Right lung (tissue), 10 donors: ENCODE measurements around the gene CLEC4E. TPM values are rescaled to one million over a fixed set of nuclear protein-coding genes. Genes with fewer than 3 reads are reported as not detected.
A peak's percentile ranks its signal among the peaks of the same experiment; 100 is the strongest.
"Not testable (repeated sequence)": the region's sequence is repeated elsewhere in the genome, so short reads cannot be mapped to it uniquely, and the experiment has no call there.

Source experiments
- DNase-seq, 2 donors: peaks; one replicate each; pipeline ENCODE4 v3.0.0-alpha.2; 2013
- long read RNA-seq, 8 donors: transcript quantifications; one replicate each; lab custom pipeline, GENCODE V29; 2026
- polyA plus RNA-seq, 5 donors: library from polyadenylated mRNA; unstranded; fragments of 120-200 nt; gene quantifications; one replicate each; pipeline versions ENCODE4 v1.2.1 to v1.2.3, GENCODE V29; 2013; ENCODE audit warnings: inconsistent platforms in 1 of 5, low replicate concordance in 1 of 5; ENCODE audit not compliant: insufficient read length in 5 of 5, insufficient read depth in 1 of 5

CLEC4E gene, protein sequence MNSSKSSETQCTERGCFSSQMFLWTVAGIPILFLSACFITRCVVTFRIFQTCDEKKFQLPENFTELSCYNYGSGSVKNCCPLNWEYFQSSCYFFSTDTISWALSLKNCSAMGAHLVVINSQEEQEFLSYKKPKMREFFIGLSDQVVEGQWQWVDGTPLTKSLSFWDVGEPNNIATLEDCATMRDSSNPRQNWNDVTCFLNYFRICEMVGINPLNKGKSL
- polyA plus RNA-seq, result under 1 TPM; 0.17 to 0.84 (median 0.42) TPM
- long read RNA-seq, donor 1, result 0 reads
- long read RNA-seq, donor 2, result 0 reads
- long read RNA-seq, donor 3, result 0 reads
- long read RNA-seq, donor 4, result 0 reads
- long read RNA-seq, donor 5, result 0 reads
- long read RNA-seq, donor 6, result 0 reads
- long read RNA-seq, donor 7, result 0 reads
- long read RNA-seq, donor 8, result 0 reads

DNA sequence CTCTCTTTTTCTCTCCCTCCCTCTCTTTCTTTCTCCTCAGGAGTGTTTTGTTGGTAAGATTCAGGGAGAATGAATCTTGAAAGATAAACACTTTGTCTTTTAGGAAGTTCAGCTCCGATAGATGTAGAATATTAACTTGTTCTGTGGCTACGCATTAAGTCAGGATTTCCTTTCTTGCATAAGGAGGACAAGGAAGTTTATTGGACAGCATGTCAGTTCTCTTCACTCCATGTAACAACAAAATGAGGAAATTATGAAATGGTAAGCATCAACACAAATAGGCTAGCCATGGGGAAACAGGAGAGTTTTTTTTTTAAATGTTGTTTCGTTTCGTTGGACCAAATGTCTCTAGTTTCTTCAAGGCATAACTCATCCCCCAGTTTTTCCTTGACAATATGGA lies at the start of gene CLEC4E:
CLEC4E (minus strand) TSS at position 75 of the 400 bp plus-strand sequence. CDS start 108 bp downstream, outside the sequence.
- DNase-seq, result not testable (repeated sequence)

DNA sequence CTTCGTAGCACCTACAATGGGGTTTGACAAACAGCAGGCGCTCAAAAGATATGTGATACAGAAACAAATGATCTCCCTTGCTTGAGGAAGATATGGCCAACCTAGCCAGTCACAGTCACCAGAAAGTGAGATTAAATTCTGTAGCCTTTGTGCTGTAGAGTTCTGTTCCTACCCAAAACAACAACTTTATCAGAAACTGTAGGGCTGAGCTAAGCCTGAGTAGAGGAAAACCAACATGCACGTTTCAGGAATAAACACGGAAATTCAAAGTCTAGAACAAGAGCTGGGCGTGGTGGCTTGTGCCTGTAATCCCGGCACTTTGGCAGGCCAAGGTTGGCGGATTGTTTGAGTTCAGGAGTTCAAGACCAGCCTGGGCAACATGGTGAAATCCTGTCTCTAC lies 49.0 kb upstream of the CLEC4E start:
- no peak for DNase-seq

DNA sequence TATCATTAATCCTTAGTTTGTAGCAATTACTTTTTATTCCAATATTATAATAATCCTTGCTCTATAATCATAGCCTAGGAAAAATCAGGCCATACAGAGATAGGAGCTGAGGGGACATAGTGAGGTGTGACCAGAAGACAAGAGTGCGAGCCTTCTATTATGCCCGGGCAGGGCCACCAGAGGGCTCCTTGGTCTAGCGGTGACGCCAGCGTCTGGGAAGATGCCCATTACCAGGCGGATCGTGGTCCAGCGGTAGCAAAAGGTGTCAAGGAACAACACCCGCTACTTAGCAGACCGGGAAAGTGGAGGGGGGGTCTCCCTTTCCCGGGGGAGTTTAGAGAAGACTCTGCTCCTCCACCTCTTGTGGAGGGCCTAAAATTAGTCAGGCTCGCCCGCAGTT lies 43.8 kb upstream of the CLEC4E start:
- not testable (repeated sequence) for DNase-seq

DNA sequence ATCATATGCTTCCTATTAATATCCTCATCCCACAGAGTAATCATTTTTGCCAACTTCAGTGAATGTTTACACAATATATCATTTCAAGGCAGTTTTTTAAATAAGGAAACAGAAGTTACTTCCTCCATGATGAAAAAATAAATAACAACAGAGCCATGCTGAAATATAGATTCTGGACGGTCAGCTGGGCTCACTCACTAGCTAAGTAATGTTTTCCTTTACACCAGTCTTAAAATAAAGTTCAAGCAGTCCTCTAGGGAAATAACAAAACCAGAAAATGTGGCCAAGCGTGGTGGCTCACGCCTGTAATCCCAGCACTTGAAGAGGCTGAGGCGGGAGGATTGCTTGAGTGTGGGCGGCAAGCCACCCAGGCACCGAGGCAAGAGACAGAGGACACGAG lies 43.3 kb upstream of the CLEC4E start:
- no peak for DNase-seq

DNA sequence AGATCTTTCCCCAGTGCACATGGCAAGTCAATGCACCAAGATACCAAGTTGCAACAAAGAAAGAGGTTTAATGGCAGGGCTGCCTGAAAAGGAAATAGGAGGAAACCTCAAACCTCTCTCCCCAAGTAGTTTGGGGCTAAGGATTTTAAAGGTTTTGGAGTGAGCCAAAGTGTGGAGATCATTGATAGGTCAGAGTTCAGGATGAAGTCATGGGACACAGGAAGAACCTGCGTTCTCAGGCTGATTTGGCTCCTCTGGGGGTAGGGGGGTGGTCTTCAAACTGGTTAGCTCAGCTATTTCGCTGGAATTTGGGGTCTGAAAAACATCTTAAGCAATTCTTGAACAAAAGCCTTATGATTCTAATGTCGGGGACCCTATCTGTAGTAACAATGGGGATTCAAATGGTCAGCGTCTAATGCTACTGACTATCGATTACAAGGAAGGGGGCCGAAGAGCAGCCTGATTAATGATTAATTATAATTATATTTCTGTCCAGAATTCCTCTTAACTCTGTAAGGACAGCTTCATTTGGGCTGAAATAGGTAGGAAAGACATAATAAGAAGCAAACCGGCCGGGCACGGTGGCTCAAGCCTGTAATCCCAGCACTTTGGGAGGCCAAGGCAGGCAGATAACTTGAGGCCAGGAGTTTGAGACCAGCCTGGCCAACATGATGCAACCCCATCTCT lies 40.5 kb upstream of the CLEC4E start:
- no peak for DNase-seq

DNA sequence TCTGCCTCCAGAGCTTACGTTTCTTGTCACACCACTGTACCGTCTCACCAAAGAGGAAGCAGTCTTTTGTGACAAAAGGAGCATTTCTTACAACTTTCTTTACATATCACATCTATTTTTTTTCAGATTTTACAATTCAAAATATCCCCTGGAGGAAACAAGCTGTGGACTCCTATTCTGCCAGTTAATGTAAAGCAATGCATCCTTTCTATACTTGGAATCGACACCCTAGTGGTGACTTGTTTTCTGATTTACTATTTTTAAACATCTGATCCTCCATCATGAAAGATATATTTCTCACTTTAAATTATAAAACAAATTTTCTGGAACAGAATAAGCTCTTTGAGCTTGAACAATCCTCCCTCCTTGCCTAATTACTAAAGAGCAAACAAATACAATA lies 37.2 kb upstream of the CLEC4E start:
- no peak for DNase-seq

DNA sequence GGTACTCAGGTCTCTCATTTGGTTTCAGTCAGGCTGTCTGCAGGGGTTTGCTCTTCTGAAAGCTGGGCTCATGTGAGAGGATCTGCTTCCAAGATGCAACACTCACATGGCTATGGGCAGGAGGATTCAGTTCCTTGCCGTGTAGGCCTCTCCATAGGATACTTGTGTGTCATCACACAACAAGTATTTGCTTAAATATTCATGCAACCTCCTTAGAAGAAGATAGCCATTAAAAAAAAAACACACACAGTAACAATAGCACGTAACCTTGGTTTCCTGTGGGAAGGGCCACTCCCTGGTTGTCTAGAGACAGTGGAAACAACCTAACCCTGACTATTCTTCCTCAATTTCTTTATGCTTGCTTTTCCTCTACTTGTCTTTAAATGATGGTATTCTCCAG lies 31.8 kb upstream of the CLEC4E start:
- DNase-seq, result no peak

DNA sequence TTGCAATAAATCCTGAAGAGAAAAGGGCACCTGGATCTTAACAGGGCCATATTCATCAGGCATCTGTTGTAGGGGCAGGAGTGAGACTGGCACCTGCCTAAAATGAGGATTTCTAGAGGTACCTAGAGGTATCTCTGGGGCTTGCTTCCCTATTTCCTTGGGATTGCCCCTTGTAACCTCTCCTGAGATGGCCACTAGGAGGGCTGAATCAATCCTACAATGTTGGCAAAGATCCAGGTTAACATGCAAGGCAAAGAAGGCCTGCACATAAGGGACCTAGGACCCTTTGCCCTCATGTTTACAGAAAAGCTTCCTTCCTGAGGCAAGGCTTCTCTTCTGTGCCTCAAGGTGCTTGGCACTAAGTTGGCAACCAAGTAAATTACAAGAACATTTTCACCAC lies 25.8 kb upstream of the CLEC4E start:
- DNase-seq, result no peak

DNA sequence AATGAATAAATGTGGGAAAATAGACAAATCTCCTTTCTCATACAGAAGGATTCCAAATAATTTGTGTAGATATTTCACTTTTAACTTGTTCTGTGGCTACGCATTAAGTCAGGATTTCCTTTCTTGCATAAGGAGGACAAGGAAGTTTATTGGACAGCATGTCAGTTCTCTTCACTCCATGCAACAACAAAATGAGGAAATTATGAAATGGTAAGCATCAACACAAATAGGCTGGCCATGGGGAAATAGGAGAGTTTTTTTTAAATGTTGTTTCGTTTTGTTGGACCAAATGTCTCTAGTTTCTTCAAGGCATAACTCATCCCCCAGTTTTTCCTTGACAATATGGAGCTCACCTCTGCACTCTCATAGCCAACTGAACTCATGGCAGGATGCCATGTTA lies 25.3 kb upstream of the CLEC4E start:
- DNase-seq, result not testable (repeated sequence)

DNA sequence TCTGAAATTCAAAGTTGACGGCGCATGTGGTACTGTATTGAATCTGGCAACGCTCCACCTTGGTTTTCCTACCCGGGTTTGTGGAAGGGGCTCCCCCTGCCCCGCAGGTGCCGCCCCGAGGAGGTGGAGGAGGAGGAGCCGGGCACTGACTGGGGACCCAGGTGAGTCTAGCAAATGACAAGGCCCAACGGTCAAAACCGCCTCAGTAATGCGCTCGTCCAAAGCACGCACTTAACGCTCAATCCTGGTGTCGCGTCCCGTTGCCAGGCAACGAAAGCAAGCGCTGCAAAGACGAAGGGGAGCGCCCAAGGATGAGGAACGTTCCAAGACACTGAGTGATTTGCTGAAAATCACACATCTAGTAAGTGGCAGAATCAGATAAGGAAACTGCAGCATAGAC lies 24.0 kb upstream of the CLEC4E start:
- DNase-seq, result no peak

DNA sequence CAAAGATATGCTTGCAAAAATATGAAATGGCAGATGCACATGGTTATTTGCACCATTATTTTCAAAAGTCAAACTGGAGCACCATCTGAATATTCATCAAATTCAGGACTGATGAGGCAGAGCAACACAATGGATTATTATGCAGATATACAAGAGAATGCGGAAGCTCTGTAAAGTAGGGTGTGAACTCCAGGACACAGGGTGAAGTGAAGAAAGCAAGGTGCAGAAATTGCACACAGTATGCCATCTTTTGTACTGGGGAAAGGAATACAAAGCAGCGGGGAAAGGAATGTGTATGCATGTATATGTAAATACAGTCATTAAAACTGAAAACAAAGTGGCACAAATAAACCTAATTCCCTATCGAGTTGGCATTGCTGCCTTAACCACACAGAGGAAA lies 22.7 kb upstream of the CLEC4E start:
- no peak for DNase-seq

DNA sequence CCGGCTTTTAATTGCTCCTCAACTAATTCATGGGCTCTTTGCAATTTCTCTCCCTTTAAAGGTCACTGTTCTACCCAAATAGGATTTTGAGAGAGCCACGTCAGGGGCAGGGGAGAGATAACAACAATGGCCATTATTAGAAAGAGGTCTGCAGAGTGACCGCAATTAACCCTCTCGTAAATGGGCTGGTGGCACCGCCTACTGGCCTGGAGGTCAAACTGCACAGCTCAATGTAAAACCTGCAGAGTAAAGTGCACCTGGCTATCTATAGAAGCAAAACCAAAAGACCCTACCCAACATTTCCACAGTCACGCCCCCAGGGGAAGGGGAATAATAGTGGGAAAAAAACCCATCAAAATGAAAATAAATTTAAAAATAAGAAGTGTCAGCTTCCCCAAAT lies 21.6 kb upstream of the CLEC4E start:
- DNase-seq, result no peak

DNA sequence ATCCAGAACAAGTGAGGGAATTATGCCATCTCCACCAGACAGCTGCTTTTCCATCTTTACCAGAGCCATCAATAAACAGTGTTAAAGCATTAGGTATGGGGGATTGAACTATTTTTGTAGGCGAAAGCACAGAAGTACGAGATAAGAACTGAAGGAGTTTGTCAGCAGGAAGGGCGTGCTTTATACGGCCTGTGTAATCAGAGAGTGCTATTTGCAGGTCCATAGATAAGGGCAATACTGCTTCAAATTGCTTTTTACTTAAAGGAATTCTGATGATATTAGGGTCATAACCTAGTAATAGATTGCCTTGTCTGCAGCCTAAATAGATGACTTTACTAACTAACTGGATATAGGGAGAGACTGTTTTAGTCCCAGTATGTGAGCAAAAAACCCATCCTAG lies 20.3 kb upstream of the CLEC4E start:
- no peak for DNase-seq

DNA sequence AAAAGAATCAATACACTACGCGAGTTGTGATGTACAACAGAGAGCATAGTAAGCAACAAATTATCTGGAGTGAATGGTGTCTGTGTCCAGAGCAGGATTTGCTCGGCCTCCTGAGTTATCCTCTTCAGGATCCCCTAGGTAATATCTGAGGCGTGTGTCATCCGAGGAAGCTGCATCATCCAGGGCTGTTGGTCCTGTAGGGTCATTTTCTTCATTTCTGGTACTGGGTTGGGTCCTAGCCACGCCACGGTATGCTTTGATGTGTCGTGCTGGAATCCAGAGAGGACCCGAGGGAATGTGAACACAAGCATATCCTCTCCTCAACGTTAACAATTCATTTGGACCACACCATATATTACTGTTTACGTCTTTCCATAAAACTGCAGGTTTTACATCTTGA lies 19.0 kb upstream of the CLEC4E start:
- DNase-seq, result no peak

DNA sequence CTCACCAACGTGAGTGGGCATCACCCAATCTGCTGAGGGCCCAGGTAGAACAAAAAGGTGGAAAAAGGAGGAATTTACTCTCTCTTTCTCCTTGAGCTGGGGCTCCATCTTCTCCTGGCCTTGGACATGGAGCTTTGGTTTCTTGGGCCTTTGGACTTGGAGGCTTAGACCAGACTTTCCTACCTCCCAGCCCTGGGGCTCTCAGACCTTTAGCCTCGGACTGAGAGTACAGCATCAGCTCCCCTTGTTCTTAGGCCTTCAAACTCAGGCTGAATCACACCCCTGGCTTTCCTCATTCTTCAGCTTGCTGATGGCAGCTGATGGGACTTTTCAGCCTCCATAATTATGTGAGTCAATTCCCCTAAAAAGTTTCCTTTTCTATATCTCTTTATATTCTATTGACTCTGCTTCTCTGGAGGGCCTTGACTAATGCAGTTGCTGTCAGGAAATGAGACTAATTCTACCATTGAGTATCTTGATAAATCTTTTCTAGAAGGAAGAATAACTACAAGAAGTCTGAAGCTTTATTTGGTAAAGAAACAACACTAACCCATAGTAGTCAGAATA lies 15.9 kb upstream of the CLEC4E start:
- DNase-seq, result no peak

DNA sequence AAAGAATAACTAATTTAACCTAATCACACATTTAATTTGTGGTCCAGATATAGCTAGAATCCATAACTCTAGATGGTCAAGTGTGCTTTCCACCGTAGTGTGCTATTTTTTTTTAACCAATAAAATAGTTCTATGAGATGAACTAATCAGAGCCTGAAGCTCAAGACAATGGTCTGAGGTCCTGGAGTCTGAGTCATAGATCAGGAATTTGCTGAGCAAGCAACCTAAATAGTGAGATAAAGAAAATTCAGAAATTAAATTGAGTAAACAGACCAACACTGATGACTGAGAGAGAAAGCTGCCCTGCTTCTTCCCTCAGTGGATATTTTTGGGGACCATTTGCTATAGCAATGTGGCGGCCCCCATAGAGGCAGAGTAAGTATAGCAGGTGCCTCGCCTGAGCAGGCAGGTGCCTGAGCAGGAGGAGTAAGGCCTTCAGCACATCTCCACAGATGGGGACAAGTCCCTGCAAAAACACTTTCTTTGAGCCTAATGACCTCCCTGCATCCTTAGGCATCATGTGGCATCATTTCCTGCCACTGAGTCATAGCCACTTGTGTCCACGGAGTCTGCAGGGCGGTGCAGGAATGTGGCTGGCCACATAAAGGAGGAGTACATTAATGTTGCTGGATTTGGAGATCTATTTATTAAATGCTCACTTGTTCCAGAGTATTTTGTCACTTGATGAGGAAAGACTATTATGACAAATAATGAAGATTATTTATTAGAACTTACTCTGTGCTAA lies 13.9 kb upstream of the CLEC4E start:
- DNase-seq, result no peak

DNA sequence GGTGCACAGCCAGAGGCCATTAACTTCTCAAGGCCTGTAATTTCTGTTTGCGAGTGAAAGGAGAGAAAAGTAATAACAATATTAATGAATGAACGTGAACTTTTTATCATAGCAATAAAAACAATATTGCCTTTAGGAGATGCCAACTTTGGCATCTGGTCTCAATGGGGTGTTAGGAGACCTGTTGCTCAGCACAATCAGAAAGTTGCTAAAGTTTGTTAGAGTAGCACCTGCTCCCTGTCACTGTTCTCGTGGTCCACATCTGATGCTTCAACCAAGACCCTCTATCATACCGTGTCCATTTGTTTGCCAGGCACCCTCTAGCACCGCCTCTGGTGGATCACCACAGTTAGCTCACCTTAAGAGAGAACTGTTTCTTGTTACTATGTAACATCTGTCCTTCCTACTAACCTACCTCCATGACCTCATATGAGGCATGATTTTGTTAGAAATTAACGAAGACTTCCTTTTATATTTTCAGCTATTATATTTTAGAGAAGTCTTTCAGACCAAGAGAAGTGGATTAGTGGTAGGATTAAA lies 12.5 kb upstream of the CLEC4E start:
- DNase-seq, result no peak

DNA sequence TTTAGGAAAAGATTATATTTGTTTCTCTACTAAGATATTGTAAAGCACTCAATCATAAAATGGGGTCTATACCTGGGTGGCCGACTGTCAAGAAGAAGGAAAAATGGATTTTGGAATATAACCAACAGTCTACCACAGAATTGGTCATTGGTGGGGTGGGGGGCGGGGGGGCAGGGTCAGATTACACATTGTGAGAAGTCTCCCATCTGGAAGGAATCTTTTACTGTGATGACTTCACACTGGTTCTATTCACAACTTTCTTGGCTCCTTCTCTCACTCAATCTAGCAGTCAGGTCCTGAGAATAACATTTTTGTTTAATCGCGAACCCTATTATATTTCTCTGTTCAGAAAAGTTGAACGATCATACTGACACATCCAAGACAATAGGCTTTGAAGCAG lies 8.7 kb upstream of the CLEC4E start:
- no peak for DNase-seq

DNA sequence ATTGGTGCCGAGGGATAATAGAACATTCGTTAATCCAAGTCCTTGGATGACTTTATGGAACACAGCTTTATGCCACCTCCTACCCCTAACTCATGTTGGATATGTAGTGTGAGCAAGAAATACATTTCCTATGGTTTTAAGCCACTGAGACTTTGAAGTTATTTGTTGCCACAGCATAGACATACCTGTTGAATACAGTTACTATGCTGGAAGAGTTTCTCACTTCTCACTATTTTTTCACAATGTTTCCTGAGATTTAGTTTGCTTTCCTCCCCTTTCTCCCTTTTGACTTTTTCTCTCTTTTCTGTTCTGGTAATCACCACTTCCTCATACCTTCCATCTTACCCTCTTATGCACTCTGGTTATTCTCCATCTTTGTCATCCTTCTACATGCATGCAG lies 7.5 kb upstream of the CLEC4E start:
- DNase-seq, result no peak

DNA sequence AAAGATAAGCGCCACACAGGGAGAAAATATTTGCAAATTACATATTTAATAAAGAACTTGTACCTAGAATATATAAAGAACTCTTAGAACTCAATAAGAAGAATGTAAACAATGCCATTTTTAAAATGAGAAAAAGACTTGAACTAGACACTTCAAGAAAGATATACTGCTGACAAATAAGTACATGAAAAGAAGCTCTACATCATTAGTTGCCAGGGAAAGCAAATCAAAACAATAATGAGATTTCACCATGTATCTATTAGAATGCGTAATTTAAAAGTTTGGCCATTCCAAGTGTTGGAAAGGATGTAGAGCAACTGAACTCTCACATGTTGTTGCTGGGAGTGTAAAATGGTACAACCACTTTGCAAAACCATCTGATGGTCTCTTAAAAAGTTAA lies 6.9 kb upstream of the CLEC4E start:
- no peak for DNase-seq

DNA sequence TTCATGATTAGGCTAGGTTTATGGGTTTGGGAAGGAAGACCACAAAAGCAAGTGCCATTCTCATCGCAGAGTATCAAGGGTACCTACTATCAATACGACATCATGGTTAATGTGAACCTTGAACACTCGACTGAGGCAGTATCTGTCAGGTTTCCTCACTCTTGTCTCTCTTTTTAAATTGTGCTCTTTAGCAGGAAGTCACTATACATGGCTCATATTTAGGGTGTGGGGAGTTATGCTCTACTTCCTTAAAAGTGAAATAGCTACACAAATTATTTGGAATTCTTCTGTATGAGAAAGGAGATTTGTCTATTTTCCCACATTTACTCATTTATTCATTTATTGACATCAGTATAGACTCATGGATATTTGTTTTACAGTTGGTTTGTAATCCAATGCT lies 5.9 kb upstream of the CLEC4E start:
- no peak for DNase-seq

DNA sequence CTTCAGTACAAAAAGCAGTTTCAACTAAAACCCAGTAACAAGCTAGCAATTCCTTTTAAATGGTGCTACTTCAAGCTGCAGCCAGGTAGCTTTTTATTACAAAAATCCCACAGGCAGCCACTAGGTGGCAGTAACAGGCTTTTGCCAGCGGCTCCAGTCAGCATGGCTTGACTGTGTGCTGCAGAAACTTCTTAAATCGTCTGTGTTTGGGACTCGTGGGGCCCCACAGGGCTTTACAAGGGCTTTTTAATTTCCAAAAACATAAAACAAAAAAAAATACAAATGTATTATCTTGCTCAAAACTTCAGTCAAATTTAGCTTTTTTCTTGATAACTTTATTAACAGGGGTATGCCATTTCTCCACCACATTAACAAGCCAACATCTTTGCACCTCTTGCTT lies 3.6 kb upstream of the CLEC4E start:
- DNase-seq, result peak; percentile 46 to 66
